ENCODE measurements around the gene ISLR. TPM values are rescaled to one million over a fixed set of nuclear protein-coding genes. Genes with fewer than 3 reads are reported as not detected.

The ISLR gene
- total and polyA plus RNA-seq, 10 donors: 13.4 to 69.4 (median 24.0) TPM

DNA sequence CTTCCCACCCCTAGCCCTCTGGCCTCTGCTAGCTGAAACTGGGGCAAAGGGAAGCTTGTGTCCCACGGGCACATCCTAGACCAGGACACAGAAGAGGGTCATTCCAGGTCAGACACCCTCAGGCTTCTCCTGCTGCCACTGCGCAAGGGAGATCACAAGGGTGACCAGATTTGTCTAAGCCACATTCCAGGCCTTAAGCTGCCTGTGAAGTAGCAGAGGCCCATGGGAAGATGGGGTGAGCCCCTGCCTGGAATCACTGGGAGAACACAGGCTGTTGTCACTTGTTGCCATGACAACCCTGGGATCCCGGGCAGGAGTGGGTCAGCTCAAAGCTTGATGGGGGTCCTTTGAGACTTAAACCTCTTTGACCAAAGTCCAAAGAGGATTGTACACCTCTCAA is 18.3 kb downstream of the ISLR start:
- intact Hi-C loops (cut with DNase I; ENCODE audit: low total_unique reads): no loop called here
- no peak for DNase-seq
- Histone ChIP-seq H3K9me3 (no peaks in the 10 kb centered on the region), H3K36me3 (no peaks in the 10 kb centered on the region), H3K4me1 (peaks cover 0 to 14% (median 5%) of the 10 kb centered on the region in 6 donors), H3K27me3 (replicated peaks in 1 of 7) (no peaks in the 10 kb centered on the region), H3K4me3 (no peak overlapping the region), H3K27ac (no peak overlapping the region)
- TF ChIP-seq, protein P1, sequence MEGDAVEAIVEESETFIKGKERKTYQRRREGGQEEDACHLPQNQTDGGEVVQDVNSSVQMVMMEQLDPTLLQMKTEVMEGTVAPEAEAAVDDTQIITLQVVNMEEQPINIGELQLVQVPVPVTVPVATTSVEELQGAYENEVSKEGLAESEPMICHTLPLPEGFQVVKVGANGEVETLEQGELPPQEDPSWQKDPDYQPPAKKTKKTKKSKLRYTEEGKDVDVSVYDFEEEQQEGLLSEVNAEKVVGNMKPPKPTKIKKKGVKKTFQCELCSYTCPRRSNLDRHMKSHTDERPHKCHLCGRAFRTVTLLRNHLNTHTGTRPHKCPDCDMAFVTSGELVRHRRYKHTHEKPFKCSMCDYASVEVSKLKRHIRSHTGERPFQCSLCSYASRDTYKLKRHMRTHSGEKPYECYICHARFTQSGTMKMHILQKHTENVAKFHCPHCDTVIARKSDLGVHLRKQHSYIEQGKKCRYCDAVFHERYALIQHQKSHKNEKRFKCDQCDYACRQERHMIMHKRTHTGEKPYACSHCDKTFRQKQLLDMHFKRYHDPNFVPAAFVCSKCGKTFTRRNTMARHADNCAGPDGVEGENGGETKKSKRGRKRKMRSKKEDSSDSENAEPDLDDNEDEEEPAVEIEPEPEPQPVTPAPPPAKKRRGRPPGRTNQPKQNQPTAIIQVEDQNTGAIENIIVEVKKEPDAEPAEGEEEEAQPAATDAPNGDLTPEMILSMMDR (IDR thresholded peaks at IDR 0.05 in 8 of 11, conservative IDR thresholded peaks at IDR 0.05 in 3 of 11): no peak
- no peak for TF ChIP-seq POLR2A (IDR thresholded peaks at IDR 0.05)
- TF ChIP-seq POLR2AphosphoS5 (IDR thresholded peaks at IDR 0.05): no peak
- WGBS, 5 donors: 66 to 84% (median 75%) methylated on average over 3 of the region's 3 CpGs

DNA sequence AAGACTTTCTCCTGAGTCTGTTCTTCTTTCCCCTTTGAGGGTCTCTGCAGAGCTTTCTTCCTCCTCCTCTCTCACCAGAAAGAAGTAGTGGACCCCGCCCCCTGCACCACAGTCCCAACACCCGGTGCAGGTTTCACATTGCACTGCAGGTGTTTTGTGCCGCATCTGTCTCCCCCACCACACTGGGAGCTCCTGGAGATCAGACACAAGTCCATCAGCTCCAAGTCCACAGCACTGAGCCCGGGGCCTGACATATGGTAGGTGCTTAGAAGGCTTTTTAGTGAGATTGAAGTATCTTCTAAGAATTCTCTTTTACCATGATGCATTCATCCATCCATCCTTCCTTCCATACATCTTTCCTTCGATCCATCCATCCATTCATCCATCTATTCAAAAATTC is 19.2 kb downstream of the ISLR start:
- Histone ChIP-seq H3K27me3 (replicated peaks in 1 of 7) (no peaks in the 10 kb centered on the region), H3K4me3 (no peak overlapping the region), H3K36me3 (no peaks in the 10 kb centered on the region), H3K9me3 (no peaks in the 10 kb centered on the region), H3K4me1 (peaks cover 0 to 17% (median 5%) of the 10 kb centered on the region in 6 donors), H3K27ac (no peak overlapping the region)
- TF ChIP-seq POLR2AphosphoS5 (IDR thresholded peaks at IDR 0.05): no peak
- TF ChIP-seq, protein P1 (IDR thresholded peaks at IDR 0.05 in 8 of 11, conservative IDR thresholded peaks at IDR 0.05 in 3 of 11): no peak
- TF ChIP-seq POLR2A (IDR thresholded peaks at IDR 0.05): no peak
- WGBS, 5 donors: 75 to 83% (median 80%) methylated on average over 5 of the region's 5 CpGs
- DNase-seq: no peak
- intact Hi-C loops (cut with DNase I; ENCODE audit: low total_unique reads): no loop called here

DNA sequence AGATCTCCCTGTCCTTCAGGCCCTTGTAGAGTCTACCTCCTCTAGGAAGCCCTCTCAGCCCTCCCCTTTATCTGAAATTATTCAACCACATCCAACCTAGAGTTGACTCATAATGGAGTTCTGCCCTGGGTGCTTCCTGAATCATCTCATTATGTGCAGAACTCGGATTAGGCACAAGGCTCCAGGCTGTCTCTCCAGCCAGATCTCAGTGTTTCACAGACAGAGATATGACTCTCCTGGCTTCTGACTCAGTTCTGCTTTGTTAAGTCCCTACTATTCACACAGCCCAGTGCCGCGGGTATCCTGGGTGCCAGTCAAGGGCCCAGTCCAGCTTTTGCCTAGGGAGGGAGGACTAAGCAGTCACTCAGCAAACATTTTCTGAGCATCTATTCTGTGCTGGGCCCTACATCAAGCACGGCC is 19.8 kb downstream of the ISLR start:
- H3K4me3 ChIP-seq: no peak overlapping the region
- no peak for TF ChIP-seq POLR2AphosphoS5 (IDR thresholded peaks at IDR 0.05)
- TF ChIP-seq, protein P1 (IDR thresholded peaks at IDR 0.05 in 8 of 11, conservative IDR thresholded peaks at IDR 0.05 in 3 of 11): no peak
- no peak for TF ChIP-seq POLR2A (IDR thresholded peaks at IDR 0.05)
- no peak overlapping the region for H3K27ac ChIP-seq
- no peak for DNase-seq
- no peaks in the 10 kb centered on the region for H3K9me3 ChIP-seq
- WGBS, 5 donors: 71 to 88% (median 85%) methylated on average over 1 to 4 of the region's 4 CpGs
- H3K4me1 ChIP-seq: peaks cover 0 to 17% (median 5%) of the 10 kb centered on the region in 6 donors
- intact Hi-C loops (cut with DNase I; ENCODE audit: low total_unique reads): no loop called here
- H3K36me3 ChIP-seq: no peaks in the 10 kb centered on the region
- H3K27me3 ChIP-seq (replicated peaks in 1 of 7): no peaks in the 10 kb centered on the region

DNA sequence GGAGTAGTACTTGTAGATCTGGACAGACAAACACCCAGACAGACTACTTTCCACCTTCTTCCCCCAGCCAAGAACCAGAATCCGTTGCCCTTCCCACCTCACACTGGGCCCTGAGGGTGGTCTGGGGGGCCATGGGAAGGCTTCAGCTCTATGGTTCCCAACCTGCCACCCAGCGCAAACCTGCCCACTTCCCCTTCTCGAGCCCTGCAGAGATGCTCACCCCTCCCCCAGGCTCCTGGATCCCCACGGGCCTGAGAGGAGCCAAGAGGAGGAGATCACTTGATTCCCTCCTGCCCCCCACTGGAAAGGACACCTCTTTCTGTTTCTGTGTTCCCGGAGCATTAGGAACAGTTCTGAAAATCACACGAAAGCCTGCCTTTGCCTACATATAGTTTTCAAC is 20.4 kb downstream of the ISLR start:
- intact Hi-C loops (cut with DNase I; ENCODE audit: low total_unique reads): no loop called here
- peaks cover 0 to 17% (median 5%) of the 10 kb centered on the region in 6 donors for H3K4me1 ChIP-seq
- TF ChIP-seq, protein P1 (IDR thresholded peaks at IDR 0.05 in 8 of 11, conservative IDR thresholded peaks at IDR 0.05 in 3 of 11): no peak
- TF ChIP-seq POLR2A (IDR thresholded peaks at IDR 0.05): no peak
- TF ChIP-seq POLR2AphosphoS5 (IDR thresholded peaks at IDR 0.05): no peak
- 59 to 62% (median 59%) methylated on average over 6 of the region's 6 CpGs for WGBS, 5 donors
- no peaks in the 10 kb centered on the region for H3K9me3 ChIP-seq
- DNase-seq: no peak
- no peaks in the 10 kb centered on the region for H3K36me3 ChIP-seq
- H3K4me3 ChIP-seq: no peak overlapping the region
- H3K27ac ChIP-seq: no peak overlapping the region
- H3K27me3 ChIP-seq (replicated peaks in 1 of 7): no peaks in the 10 kb centered on the region
